A549 (cell line): ENCODE data around the gene ZNHIT6. TPM values are rescaled to one million over a fixed set of nuclear protein-coding genes. Genes with fewer than 3 reads are reported as not detected.

Source experiments
- ATAC-seq, 2 experiments: fragments of 200-7000 bp in 1 of 2; fragments of >200 bp in 1 of 2; cut with Nextera tagmentation in 1 of 2; cut with Tn5 transposase in 1 of 2; 3 replicates each; pipeline versions ENCODE4 v1.8.0 to v1.9.1; 2018 to 2020; ENCODE audit warnings: mild to moderate bottlenecking in 1 of 2, moderate library complexity in 1 of 2
- CTCF ChIA-PET: fragments of 300-600 bp; sonication (Branson Sonifier 250); formaldehyde crosslinking; extraction: SDS; loops from one replicate; lab custom pipeline; 2021; ENCODE audit warnings: antibody characterized with exemption, inconsistent platforms; lab: Yijun Ruan, JAX
- POLR2A ChIA-PET: fragments of 350-600 bp; formaldehyde crosslinking; extraction: SDS; loops from one replicate; lab custom pipeline; 2021; ENCODE audit warnings: antibody characterized with exemption, inconsistent platforms; lab: Yijun Ruan, JAX
- DNase-seq, 2 experiments: peaks; one replicate each; pipeline versions ENCODE4 v3.0.0 to v3.0.0-alpha.2; 2011 to 2016; ENCODE audit warnings: low read depth in 1 of 2, low spot score in 1 of 2
- FAIRE-seq: peaks from 2 replicates; lab custom pipeline; 2011; peaks lifted over from hg19 to GRCh38; lab: Jason Lieb, UNC
- H3K27ac ChIP-seq, 2 experiments: fragments of >200 bp; sonication (Bioruptor Twin); formaldehyde crosslinking; 3 replicates each; pipeline ENCODE4 v1.5.1; 2016 to 2017
- H3K4me1 ChIP-seq: fragments of >200 bp; sonication (Bioruptor Twin); formaldehyde crosslinking; 3 replicates; pipeline ENCODE4 v1.6.1; 2016
- H3K4me2 ChIP-seq: fragments of >200 bp; sonication (Bioruptor Twin); formaldehyde crosslinking; 3 replicates; pipeline ENCODE4 v1.6.1; 2016
- H3K4me3 ChIP-seq: fragments of >200 bp; sonication (Bioruptor Twin); formaldehyde crosslinking; 3 replicates; pipeline ENCODE4 v1.5.1; 2016
- H3K9me3 ChIP-seq: fragments of >200 bp; sonication (Bioruptor Twin); formaldehyde crosslinking; 3 replicates; pipeline ENCODE4 v1.6.1; 2016
- CEBPB ChIP-seq, 2 experiments: fragments of >200 bp in 1 of 2; sonication (Bioruptor Twin) in 1 of 2; formaldehyde crosslinking in 1 of 2; IDR thresholded peaks; 2 replicates each; pipeline ENCODE4 v1.6.1; 2012 to 2016
- FOSB ChIP-seq: fragments of 250-450 bp; sonication (Bioruptor Pico); IDR thresholded peaks from 2 replicates; pipeline ENCODE4 v1.5.0; 2020; ENCODE audit warnings: mild to moderate bottlenecking, moderate library complexity
- FOSL2 ChIP-seq, 2 experiments: fragments of 450-650 bp in 1 of 2; fragments of >200 bp in 1 of 2; sonication (Bioruptor Twin) in 1 of 2; formaldehyde crosslinking; IDR thresholded peaks; 2 replicates each; pipeline versions ENCODE4 v1.5.0 to v1.6.1; 2016 to 2020; ENCODE audit warnings: mild to moderate bottlenecking in 1 of 2, moderate library complexity in 1 of 2
- HEYL ChIP-seq: fragments of 250-450 bp; sonication (Bioruptor Pico); IDR thresholded peaks from 2 replicates; pipeline ENCODE4 v1.8.0; 2021; ENCODE audit warnings: mild to moderate bottlenecking, moderate library complexity
- HOXB13 ChIP-seq: fragments of 250-450 bp; sonication (Bioruptor Pico); IDR thresholded peaks from 2 replicates; pipeline ENCODE4 v1.5.0; 2020; ENCODE audit warnings: low read depth, mild to moderate bottlenecking, moderate library complexity
- JUNB ChIP-seq: fragments of >200 bp; sonication (Bioruptor Twin); formaldehyde crosslinking; IDR thresholded peaks from 2 replicates; pipeline ENCODE4 v1.6.1; 2016
- MAFK ChIP-seq: fragments of 450-650 bp; IDR thresholded peaks from 2 replicates; pipeline ENCODE4 v1.6.1; 2014; ENCODE audit not compliant: partially characterized antibody
- NR3C1 ChIP-seq: fragments of >200 bp; sonication (Bioruptor Twin); formaldehyde crosslinking; IDR thresholded peaks from 3 replicates; pipeline ENCODE4 v1.6.1; 2017
- RAD21 ChIP-seq, 2 experiments: fragments of >200 bp in 1 of 2; sonication (Bioruptor Twin) in 1 of 2; formaldehyde crosslinking in 1 of 2; IDR thresholded peaks in 1 of 2; conservative IDR thresholded peaks in 1 of 2; 2 replicates in 1 of 2; 3 replicates in 1 of 2; pipeline ENCODE4 v1.6.1; 2012 to 2018; ENCODE audit warnings: inconsistent platforms in 1 of 2
- RCOR1 ChIP-seq: fragments of 150-350 bp; IDR thresholded peaks from 2 replicates; pipeline ENCODE4 v1.6.1; 2014; ENCODE audit warnings: antibody characterized with exemption, low read length, low read depth
- RNF2 ChIP-seq: fragments of 200-600 bp; sonication (generic); IDR thresholded peaks from 2 replicates; pipeline ENCODE4 v1.6.1; 2016; ENCODE audit warnings: low read depth, mild to moderate bottlenecking, antibody characterized with exemption, moderate library complexity, borderline replicate concordance
- SREBF2 ChIP-seq: fragments of 450-650 bp; IDR thresholded peaks from 2 replicates; pipeline ENCODE4 v1.6.1; 2014; ENCODE audit warnings: mild to moderate bottlenecking, moderate library complexity
- ZFP36 ChIP-seq: fragments of 450-650 bp; IDR thresholded peaks from 2 replicates; pipeline ENCODE4 v1.6.1; 2014; ENCODE audit warnings: borderline replicate concordance; ENCODE audit not compliant: partially characterized antibody
- WGBS: methylation state at CpG from one replicate; pipeline ENCODE4 v1.1.6; 2017; ENCODE audit errors: missing lambda C conversion rate; 5-methylcytosine and 5-hydroxymethylcytosine counted together
- polyA plus RNA-seq, 4 experiments: library from polyadenylated mRNA; depleted of rRNA in 3 of 4; stranded (reverse); fragments of >200 nt; fragmentation: RNase III in 1 of 4; extraction: RNeasy Plus Mini Kit Qiagen cat#74134 plus additional on column Dnase treatment in 1 of 4; gene quantifications; 2 replicates in 3 of 4; 3 replicates in 1 of 4; pipeline ENCODE4 v1.2.3, GENCODE V29; 2011 to 2017
- TF ChIP-seq, protein P1 (sequence below): IDR thresholded peaks from 2 replicates; pipeline ENCODE4 v1.6.1; 2012
- TF ChIP-seq, protein P2 (sequence below): IDR thresholded peaks from 2 replicates; pipeline ENCODE4 v1.6.1; 2012
- TF ChIP-seq, protein P3 (sequence below): fragments of >200 bp; sonication (Bioruptor Twin); formaldehyde crosslinking; IDR thresholded peaks from 3 replicates; pipeline ENCODE4 v1.5.1; 2016
- TF ChIP-seq, protein P4 (sequence below): fragments of >200 bp; sonication (Bioruptor Twin); formaldehyde crosslinking; IDR thresholded peaks from 2 replicates; pipeline ENCODE4 v1.6.1; 2016
- TF ChIP-seq, protein P5 (sequence below): fragments of 450-650 bp; IDR thresholded peaks from 2 replicates; pipeline ENCODE4 v1.6.1; 2014; ENCODE audit warnings: antibody characterized with exemption
- TF ChIP-seq, protein P6 (sequence below): IDR thresholded peaks from 2 replicates; pipeline ENCODE4 v1.6.1; 2012; ENCODE audit warnings: low read depth, borderline replicate concordance

The ZNHIT6 gene
- polyA plus RNA-seq, 2 of the 4 experiments (the other 2 are of a cell fraction) = 20.3 to 31.4 TPM

DNA sequence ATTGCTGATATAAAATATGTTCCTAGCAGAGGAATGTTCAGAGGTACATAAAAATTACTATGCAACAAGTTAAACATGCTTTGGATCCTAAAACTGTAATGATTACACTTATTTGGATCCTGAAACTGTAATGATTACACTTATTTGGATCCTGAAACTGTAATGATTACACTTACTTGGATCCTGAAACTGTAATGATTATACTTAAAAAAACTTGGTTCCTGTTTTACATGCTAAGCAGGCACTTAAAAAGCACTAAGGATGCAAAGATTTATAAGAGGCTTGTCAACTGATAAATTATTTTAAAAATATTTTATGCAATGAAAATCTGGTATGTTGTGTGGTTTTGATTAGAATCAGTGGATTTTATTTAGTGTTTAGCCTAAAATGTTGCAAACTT lies 47.7 kb downstream of the ZNHIT6 start:
- Histone ChIP-seq H3K27ac (no peak overlapping the region; a peak in 1 of 6 replicates), H3K4me1 (peaks cover 54% of the 10 kb centered on the region), H3K4me3 (no peak overlapping the region), H3K9me3 (no peaks in the 10 kb centered on the region), H3K4me2 (peak overlapping the region; percentile 42)
- no peak for TF ChIP-seq RAD21 (conservative IDR thresholded peaks at IDR 0.05 in 1 of 2, IDR thresholded peaks at IDR 0.05 in 1 of 2)
- TF ChIP-seq MAFK = no peak
- TF ChIP-seq, protein P1, sequence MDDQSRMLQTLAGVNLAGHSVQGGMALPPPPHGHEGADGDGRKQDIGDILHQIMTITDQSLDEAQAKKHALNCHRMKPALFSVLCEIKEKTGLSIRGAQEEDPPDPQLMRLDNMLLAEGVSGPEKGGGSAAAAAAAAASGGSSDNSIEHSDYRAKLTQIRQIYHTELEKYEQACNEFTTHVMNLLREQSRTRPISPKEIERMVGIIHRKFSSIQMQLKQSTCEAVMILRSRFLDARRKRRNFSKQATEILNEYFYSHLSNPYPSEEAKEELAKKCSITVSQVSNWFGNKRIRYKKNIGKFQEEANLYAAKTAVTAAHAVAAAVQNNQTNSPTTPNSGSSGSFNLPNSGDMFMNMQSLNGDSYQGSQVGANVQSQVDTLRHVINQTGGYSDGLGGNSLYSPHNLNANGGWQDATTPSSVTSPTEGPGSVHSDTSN = no peak
- TF ChIP-seq SREBF2 = no peak
- TF ChIP-seq RNF2 = no peak
- TF ChIP-seq, protein P2, sequence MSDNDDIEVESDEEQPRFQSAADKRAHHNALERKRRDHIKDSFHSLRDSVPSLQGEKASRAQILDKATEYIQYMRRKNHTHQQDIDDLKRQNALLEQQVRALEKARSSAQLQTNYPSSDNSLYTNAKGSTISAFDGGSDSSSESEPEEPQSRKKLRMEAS = no peak
- no peak for TF ChIP-seq RCOR1
- TF ChIP-seq NR3C1 = no peak
- TF ChIP-seq, protein P3, sequence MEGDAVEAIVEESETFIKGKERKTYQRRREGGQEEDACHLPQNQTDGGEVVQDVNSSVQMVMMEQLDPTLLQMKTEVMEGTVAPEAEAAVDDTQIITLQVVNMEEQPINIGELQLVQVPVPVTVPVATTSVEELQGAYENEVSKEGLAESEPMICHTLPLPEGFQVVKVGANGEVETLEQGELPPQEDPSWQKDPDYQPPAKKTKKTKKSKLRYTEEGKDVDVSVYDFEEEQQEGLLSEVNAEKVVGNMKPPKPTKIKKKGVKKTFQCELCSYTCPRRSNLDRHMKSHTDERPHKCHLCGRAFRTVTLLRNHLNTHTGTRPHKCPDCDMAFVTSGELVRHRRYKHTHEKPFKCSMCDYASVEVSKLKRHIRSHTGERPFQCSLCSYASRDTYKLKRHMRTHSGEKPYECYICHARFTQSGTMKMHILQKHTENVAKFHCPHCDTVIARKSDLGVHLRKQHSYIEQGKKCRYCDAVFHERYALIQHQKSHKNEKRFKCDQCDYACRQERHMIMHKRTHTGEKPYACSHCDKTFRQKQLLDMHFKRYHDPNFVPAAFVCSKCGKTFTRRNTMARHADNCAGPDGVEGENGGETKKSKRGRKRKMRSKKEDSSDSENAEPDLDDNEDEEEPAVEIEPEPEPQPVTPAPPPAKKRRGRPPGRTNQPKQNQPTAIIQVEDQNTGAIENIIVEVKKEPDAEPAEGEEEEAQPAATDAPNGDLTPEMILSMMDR = no peak
- TF ChIP-seq HEYL (CRISPR knock-in tag) = no peak
- TF ChIP-seq JUNB = no peak
- TF ChIP-seq, protein P4, sequence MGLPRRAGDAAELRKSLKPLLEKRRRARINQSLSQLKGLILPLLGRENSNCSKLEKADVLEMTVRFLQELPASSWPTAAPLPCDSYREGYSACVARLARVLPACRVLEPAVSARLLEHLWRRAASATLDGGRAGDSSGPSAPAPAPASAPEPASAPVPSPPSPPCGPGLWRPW = no peak
- FAIRE-seq (no peak), DNase-seq (no peak), ATAC-seq (no peak)
- POLR2A ChIA-PET = no interaction called here
- CTCF ChIA-PET = interaction anchor here (2.0 kb wide), 1 partner anchor 79 kb away, joined by 4 read pairs; the partner anchor contains the start of gene CCN1

DNA sequence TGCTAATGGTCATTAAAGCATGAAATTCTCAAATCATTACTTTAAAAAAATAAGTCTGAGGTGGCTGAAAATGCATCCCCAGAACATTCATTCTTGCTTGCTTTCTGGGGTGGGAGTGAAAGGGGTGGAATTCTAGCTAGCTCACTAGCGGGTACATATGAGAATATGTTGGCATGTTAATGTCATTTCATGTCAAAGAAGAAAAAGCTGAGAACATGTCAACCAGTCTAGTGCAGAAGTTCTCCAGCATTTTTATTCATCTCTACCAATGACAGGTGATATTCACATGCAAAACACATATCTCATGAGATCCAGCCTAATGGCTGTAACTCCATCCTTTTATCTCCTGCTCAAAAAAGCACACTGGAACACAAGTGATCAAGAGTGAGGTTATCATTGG lies 49.1 kb downstream of the ZNHIT6 start:
- CTCF ChIA-PET = no interaction called here
- no peak overlapping the region for H3K4me2 ChIP-seq
- DNase-seq (no peak), ATAC-seq (no peak)
- H3K27ac ChIP-seq = 0 out of 6 replicates have a peak overlapping the region, but pooled peaks of 1 of the 2 experiments have one; percentile 13
- H3K4me3 ChIP-seq = no peak overlapping the region
- no peaks in the 10 kb centered on the region for H3K9me3 ChIP-seq
- TF ChIP-seq HOXB13 (CRISPR knock-in tag) = no peak
- TF ChIP-seq RAD21 (conservative IDR thresholded peaks at IDR 0.05 in 1 of 2, IDR thresholded peaks at IDR 0.05 in 1 of 2) = no peak
- TF ChIP-seq, all 56 proteins: peak for 0
- WGBS = 90% methylated on average over 1 of the region's 1 CpG
- POLR2A ChIA-PET = no interaction called here
- peaks cover 68% of the 10 kb centered on the region for H3K4me1 ChIP-seq
- FAIRE-seq = no peak

DNA sequence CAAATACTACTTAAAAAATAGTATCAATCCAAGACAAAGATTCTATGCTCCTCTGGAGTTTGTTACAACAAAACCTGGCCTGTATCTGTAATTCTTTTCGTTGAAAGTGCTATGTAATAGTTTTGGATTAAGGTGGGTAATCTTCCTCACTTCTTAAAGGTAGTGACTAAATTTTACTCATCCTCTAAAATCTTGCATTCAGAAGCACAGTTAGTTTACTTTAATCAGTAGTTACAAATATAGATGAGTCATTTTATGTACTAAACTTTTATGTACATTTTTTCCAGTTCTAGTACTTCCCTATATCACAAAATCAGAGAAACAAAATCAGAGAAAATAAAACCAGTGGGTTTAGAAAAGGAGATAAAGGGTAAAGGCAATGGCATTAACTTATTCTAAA lies 51.3 kb downstream of the ZNHIT6 start:
- peak; percentile 18 for FAIRE-seq
- POLR2A ChIA-PET = no interaction called here

DNA sequence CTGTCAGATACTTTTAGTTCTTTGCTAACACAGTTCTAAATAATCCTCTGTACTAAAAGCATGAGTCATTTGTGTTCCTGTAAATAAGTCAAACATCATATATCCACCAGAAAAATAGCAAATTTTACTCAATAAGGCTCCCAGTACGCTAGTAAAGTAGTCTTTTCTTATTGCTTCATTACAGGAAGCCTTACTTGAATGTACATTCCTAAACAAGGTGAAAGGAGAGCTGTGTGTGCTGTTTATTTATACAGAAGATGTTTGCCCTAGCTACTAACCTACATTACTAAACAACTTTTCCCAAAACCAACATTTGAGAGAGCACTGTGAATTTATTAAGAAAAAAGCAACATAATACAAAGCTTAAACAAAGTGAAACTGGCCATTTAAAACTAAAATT lies 52.0 kb downstream of the ZNHIT6 start:
- no peak for FAIRE-seq
- DNase-seq = peak in 1 of 2 experiments; percentile 24
- ATAC-seq = peak in 1 of 2 experiments; percentile 67; a peak in 3 of 6 replicates
- peak in 1 of 2 experiments; percentile 38; a peak in 1 of 4 replicates for TF ChIP-seq CEBPB (IDR thresholded peaks at IDR 0.05)
- TF ChIP-seq, protein P5, sequence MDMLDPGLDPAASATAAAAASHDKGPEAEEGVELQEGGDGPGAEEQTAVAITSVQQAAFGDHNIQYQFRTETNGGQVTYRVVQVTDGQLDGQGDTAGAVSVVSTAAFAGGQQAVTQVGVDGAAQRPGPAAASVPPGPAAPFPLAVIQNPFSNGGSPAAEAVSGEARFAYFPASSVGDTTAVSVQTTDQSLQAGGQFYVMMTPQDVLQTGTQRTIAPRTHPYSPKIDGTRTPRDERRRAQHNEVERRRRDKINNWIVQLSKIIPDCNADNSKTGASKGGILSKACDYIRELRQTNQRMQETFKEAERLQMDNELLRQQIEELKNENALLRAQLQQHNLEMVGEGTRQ = no peak
- Histone ChIP-seq H3K27ac (peak overlapping the region; percentile 49 to 68; a peak in 5 of 6 replicates), H3K4me2 (peak overlapping the region; percentile 52), H3K4me1 (peaks cover 66% of the 10 kb centered on the region), H3K4me3 (no peak overlapping the region), H3K9me3 (no peaks in the 10 kb centered on the region)
- ChIA-PET POLR2A (no interaction called here), CTCF (no interaction called here)
- WGBS = 3% methylated on average over 1 of the region's 1 CpG

More for the DNA sequence above, 51.3 kb downstream of the ZNHIT6 start:
- Histone ChIP-seq H3K4me1 (peaks cover 73% of the 10 kb centered on the region), H3K9me3 (no peaks in the 10 kb centered on the region), H3K27ac (peak overlapping the region in 1 of 2 experiments; percentile 49; a peak in 3 of 6 replicates), H3K4me3 (no peak overlapping the region), H3K4me2 (peak overlapping the region; percentile 52)
- no peak for DNase-seq
- TF ChIP-seq FOSB (no peak), ZFP36 (no peak), FOSL2 (IDR thresholded peaks at IDR 0.05) (no peak), FOSL2 (CRISPR knock-in tag; IDR thresholded peaks at IDR 0.05) (peak; percentile 23; the same call in 1 of the 2 replicates)
- TF ChIP-seq, protein P6, sequence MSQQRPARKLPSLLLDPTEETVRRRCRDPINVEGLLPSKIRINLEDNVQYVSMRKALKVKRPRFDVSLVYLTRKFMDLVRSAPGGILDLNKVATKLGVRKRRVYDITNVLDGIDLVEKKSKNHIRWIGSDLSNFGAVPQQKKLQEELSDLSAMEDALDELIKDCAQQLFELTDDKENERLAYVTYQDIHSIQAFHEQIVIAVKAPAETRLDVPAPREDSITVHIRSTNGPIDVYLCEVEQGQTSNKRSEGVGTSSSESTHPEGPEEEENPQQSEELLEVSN = no peak
- WGBS = 19% methylated on average over 1 of the region's 1 CpG
- CTCF ChIA-PET = no interaction called here
- ATAC-seq = no peak
